ENCODE data around the gene SH2D6.

DNA sequence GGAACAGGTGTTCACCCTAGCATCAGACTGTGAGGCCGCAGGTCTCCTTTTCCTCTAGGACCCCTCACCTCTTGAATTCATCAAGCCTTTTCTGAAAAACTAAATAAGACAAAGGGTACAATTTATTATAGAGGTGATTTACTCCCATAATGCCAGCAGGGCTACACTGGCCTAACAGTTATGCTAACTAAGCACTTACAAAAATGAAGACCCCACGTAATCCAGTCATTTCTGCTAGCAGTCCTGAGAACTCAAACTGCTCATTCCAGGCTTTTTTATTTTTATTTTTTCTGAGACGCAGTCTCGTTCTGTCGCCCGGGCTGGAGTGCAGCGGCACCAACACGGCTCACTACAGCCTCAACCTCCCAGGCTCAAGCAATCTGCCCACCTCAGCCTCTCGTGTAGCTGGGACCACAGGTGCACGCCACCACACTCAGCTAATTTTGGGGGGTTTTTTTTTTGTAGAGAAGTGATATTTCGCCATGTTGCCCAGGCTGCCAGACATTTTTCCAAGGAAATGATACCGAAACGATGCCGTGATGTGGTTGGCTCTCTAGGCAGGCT is 22.5 kb upstream of the SH2D6 start:
- TF ChIP-seq, protein P1, sequence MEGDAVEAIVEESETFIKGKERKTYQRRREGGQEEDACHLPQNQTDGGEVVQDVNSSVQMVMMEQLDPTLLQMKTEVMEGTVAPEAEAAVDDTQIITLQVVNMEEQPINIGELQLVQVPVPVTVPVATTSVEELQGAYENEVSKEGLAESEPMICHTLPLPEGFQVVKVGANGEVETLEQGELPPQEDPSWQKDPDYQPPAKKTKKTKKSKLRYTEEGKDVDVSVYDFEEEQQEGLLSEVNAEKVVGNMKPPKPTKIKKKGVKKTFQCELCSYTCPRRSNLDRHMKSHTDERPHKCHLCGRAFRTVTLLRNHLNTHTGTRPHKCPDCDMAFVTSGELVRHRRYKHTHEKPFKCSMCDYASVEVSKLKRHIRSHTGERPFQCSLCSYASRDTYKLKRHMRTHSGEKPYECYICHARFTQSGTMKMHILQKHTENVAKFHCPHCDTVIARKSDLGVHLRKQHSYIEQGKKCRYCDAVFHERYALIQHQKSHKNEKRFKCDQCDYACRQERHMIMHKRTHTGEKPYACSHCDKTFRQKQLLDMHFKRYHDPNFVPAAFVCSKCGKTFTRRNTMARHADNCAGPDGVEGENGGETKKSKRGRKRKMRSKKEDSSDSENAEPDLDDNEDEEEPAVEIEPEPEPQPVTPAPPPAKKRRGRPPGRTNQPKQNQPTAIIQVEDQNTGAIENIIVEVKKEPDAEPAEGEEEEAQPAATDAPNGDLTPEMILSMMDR (IDR thresholded peaks at IDR 0.05), result no peak
- TF ChIP-seq POLR2A (IDR thresholded peaks at IDR 0.05), result no peak
